NK-92 (cell line): ENCODE results near the gene GNAQ.

ENCODE experiments used
- DNase-seq: peaks from one replicate; lab custom pipeline; 2025; ENCODE audit not compliant: unreplicated experiment; lab: John Stamatoyannopoulos, UW

Gene GNAQ

GRCh38 chr9:77909306-77909705, 122.3 kb downstream of the GNAQ start:
- no peak for DNase-seq

DNA sequence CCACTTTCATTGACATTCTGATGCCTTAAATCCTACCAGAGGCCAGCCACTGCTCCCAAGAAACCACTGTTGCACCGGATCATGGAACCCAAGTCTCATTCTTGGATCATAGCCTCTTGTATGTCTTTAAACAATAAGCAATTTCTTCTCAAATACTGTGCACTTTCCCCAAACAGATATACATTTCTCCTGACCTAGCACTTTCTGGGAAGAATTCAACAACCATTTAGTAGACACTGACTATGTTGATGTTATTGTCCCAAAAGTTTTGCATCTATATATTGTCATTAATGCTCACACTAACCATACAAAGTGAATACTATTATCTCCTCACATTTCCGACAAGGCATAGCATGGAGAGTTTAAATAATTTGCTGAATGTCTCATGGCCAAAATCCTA, 123.3 kb downstream of the GNAQ start:
- DNase-seq = no peak

DNA sequence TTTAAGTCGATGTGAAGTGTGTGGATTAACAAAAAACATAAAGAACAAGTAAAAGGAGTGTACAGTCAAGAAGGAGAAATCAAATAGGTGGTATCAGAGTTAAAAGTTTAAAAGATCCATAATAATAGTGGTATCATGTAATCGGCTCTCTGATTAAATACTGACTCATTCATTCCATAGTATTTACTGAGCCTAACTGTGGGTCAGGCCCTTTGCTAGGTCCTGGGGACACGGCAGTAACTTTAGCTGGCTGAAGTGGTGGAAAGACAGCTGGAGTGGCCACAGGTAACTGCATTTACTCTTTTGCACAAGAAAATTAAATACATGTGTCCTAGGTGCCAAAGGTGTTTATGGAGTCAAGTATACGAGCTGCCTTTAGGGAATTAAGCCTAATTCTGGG, 124.0 kb downstream of the GNAQ start:
- no peak for DNase-seq

DNA sequence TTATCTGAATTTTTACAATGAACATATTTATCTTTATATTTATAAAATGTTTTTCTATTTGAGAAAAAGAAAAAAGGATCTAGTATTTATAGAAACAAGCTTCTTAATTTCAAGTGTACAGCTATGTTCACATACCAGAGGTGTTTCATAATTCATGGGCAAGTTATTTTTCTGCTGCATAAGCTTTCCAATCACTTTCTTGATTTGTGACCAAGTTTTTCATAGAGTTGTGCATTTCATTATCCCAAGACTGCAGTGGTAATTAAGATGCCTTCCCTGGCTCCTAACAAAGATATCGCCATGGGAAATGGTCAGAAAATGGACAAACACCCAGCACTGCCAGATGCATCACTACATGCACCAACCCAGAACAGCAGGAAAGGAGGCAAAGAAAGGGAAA, 124.6 kb downstream of the GNAQ start:
- DNase-seq = no peak

- no peak for DNase-seq
These were observed 127.8 kb downstream of the GNAQ start for GRCh38 chr9:77903666-77904285.

- no peak for DNase-seq
These were observed 129.8 kb downstream of the GNAQ start for GRCh38 chr9:77901771-77902170.

- no peak for DNase-seq
These were observed 130.6 kb downstream of the GNAQ start for GRCh38 chr9:77901018-77901417.

- no peak for DNase-seq
These were observed 131.8 kb downstream of the GNAQ start for GRCh38 chr9:77899679-77900354.

- DNase-seq = no peak
These were observed 132.7 kb downstream of the GNAQ start for GRCh38 chr9:77898864-77899263.

- no peak for DNase-seq
These were observed 134.5 kb downstream of the GNAQ start for GRCh38 chr9:77896938-77897667.

- no peak for DNase-seq
These were observed 135.2 kb downstream of the GNAQ start for GRCh38 chr9:77896269-77896937.

GRCh38 chr9:77893706-77894105, 137.9 kb downstream of the GNAQ start:
- no peak for DNase-seq

- DNase-seq = no peak
These were observed 138.6 kb downstream of the GNAQ start for GRCh38 chr9:77892955-77893514.

GRCh38 chr9:77892171-77892570, 139.4 kb downstream of the GNAQ start:
- no peak for DNase-seq

GRCh38 chr9:77891128-77891800, 140.3 kb downstream of the GNAQ start:
- DNase-seq = no peak

DNA sequence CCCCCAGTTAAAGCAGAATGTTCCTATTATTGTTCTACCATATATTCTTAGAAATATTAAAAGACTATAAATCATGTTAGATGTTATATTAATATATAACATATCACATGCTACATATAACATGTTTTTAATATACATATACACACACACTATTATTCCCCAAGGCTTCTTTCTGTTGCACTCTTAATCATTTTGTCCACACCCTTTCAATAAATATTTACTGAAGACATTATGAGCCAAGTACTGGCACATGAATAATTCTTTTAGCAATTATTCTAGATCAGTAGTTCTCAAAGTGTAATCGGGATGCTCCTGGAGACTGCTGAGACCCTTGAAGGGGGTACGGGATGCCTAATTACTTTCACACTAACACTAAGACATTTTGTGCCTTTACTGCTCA, 143.9 kb downstream of the GNAQ start:
- DNase-seq = no peak

DNA sequence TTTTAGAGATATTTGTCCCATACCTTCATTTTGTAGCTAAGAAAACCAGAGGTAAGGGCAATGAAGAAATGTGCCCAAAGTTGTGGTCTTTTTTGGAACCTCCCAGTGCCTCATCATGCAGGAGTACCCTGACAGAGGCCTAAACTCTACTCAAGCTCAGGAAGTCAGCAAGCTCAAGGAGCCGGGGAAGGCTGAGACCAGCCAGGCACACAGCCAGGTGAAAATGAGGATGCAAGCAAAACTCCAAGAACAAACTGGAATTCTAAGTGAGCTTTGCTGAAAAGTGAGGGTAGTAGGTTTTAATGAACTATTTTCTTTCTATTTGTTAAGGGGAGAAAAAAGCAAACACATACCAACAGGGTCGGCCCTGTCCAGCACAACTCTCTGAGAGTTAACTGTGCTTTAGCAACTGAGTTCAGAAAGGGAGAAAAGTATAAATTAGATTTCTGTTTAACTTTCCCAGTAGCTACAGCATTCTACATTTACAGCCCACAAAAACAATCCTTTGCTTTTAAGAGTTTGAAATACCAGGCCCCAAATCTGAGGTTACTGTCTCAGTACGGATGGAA, 146.4 kb downstream of the GNAQ start:
- DNase-seq = no peak

DNA sequence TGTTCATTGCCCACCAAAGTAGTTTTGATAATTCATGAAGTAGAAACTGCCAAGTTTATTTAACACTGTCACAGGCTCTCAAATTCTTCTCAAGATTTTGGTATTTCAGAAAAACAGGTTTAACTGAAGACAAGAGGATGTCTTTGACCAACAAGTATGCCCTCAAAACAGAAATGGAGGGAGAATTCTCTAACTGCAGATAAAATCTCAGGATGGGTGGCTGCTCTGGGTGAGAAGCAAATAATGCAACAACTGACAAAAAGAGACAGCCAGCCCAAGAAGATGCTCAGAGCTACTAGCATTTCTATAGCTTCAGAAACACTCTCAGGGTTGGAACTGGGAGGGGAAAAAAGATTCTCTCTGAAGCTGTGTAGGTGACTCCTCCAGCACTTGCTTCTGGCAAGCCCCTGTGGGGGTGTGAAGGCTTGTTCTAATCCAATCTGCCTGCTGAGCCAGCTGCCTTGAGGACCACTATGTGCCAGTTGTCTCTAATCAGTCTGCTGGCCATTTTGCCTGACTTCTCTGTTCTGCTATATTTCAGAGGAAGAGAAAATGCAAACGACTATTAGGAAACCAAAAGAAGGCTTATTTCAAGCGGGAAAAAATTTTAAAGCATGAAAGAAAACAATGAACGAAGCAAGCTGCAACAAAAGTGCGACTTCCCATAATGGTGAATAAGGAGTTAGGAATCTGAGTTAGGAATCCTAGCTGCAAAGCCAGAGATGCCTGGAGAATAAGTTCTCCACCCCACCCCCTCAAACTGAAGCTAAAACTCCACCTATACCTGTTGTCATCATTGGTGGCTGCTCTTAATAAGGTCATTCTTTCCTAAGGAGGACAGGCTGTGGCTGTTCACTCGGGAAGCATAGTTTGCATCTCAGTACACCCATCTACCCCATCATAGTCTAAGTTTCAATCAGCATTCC, 147.5 kb downstream of the GNAQ start:
- no peak for DNase-seq

DNA sequence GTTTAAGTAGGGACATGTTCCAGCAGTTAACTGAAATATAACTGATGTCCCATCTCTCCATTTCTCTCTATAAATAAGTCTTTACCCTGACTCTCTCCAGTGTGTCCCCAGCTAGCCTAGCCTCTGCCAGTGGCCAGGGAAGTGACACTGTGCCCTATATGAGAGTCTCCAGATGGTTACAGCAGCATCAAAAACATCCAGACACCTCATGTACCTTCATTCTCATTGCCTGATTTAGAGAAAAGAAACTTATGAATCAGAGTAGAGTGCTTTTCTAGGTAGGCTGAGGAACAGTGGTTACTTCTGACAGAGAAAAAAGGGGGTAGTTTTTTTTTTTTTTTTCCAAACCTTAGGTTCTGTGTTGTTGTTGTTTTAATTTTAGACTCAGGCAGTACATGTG, 148.5 kb downstream of the GNAQ start:
- DNase-seq = no peak

DNA sequence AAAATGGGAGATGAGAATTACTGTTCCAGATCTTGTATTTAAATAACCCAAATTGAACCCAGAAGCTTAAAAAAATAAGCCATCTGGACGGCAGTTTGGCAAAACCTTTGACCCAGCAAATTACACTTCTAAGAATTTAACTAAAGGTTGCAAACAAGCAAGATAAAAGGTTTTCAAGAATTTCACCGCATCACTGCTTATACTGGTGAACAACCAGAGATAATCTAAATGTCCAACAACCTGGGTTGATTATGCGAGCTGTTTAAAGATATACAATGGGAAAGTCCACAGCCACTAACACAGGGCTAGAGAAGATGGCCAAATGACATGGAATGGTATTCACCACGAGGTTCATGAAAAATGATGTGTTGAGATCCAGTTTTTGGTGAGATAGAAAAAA, 149.3 kb downstream of the GNAQ start:
- DNase-seq = no peak
